ENCODE data around the gene SPON1.
"Not testable (repeated sequence)": the region's sequence is repeated elsewhere in the genome, so short reads cannot be mapped to it uniquely, and the experiment has no call there.

GRCh38 chr11:14154103-14154502 lies 191.6 kb downstream of the SPON1 start:
- not testable (repeated sequence) for TF ChIP-seq SP1 (IDR thresholded peaks at IDR 0.05; ENCODE audit: low read depth, low read length); MTA2 (IDR thresholded peaks at IDR 0.05; ENCODE audit: low read depth); POLR2A (IDR thresholded peaks at IDR 0.05; ENCODE audit: low read depth, low read length)
